Left colon (tissue), 2 donors: ENCODE measurements around the gene ICA1L. TPM values are rescaled to one million over a fixed set of nuclear protein-coding genes. Genes with fewer than 3 reads are reported as not detected.
"Not testable (repeated sequence)": the region's sequence is repeated elsewhere in the genome, so short reads cannot be mapped to it uniquely, and the experiment has no call there.

ENCODE experiments used
- ATAC-seq: fragments of 200-7000 bp; cut with Tn5 transposase; one replicate; pipeline ENCODE4 v1.9.1; 2020; ENCODE audit warnings: mild to moderate bottlenecking, moderate library complexity
- DNase-seq, 2 donors: peaks; one replicate each; pipeline ENCODE4 v3.0.0-alpha.2; 2020
- intact Hi-C, 2 donors: fragments of 100-400 bp; cut with DNase I in 1 of 2; cut with micrococcal nuclease in 1 of 2; formaldehyde crosslinking; loops; one replicate each; pipeline versions ENCODE4 v1.11.2 to v1.14.0; 2022; cut with DNase I, micrococcal nuclease
- total RNA-seq, 2 donors: library from RNA; stranded (reverse); fragmentation: NEBNext Ultra II Directional; extraction: Animal tissue kit (Norgen Biotek cat#: 25700); gene quantifications; one replicate each; pipeline ENCODE4 v1.2.1, GENCODE V29; 2021
- donor health status: DM: no; HTN: no; CAD: no.
- donor health status: DM: yes; HTN: yes; CAD: no.

Gene ICA1L
- total RNA-seq, 2 donors from 2014 or later, result 1.7 to 2.9 TPM

DNA sequence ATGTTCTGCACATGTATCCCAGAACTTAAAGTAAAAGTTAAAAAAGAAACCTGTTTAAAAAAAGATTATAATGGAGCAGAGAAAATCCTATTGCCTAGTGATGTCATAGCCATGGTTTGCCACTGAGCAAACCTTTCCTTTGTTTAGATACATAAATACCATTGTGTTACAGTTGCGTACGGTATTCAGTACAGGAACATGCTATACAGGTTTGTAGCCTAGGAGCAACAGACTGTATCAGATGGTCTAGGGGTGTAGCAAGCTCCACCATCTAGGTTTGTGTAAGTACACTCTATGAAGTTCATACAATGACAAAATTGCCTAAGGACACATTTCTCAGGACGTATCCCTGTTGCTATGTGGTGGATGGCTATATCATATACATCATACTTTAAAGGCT lies 13.0 kb downstream of the ICA1L start:
- intact Hi-C loops, result no loop called here
- DNase-seq (no peak), ATAC-seq (no peak)

- intact Hi-C loops, DNase-seq, ATAC-seq: not testable (repeated sequence)
These were observed 22.2 kb downstream of the ICA1L start for GRCh38 chr2:202849343-202849742.

- ATAC-seq, result no peak
- intact Hi-C loops, result no loop called here
- no peak for DNase-seq
These were observed 22.8 kb downstream of the ICA1L start for GRCh38 chr2:202848813-202849212.

GRCh38 chr2:202847693-202848524 lies 23.7 kb downstream of the ICA1L start:
- ATAC-seq, result no peak
- no peak for DNase-seq
- intact Hi-C loops, result no loop called here

- ATAC-seq (no peak), DNase-seq (no peak)
- intact Hi-C loops, result no loop called here
These were observed 26.9 kb downstream of the ICA1L start for GRCh38 chr2:202844656-202845055.

- ATAC-seq, result no peak
- no peak for DNase-seq
- intact Hi-C loops, result no loop called here
These were observed 28.9 kb downstream of the ICA1L start for GRCh38 chr2:202842690-202843089.

- ATAC-seq (no peak), DNase-seq (no peak)
- intact Hi-C loops, result no loop called here
These were observed 30.3 kb downstream of the ICA1L start for GRCh38 chr2:202841090-202841867.

GRCh38 chr2:202831242-202832220 lies 40.0 kb downstream of the ICA1L start:
- intact Hi-C loops, result no loop called here
- peak in 1 of 2 donors; percentile 48 for DNase-seq
- peak; percentile 83 for ATAC-seq

- intact Hi-C loops, result no loop called here
- ATAC-seq (no peak), DNase-seq (no peak)
These were observed 46.7 kb downstream of the ICA1L start for GRCh38 chr2:202824901-202825300.

DNA sequence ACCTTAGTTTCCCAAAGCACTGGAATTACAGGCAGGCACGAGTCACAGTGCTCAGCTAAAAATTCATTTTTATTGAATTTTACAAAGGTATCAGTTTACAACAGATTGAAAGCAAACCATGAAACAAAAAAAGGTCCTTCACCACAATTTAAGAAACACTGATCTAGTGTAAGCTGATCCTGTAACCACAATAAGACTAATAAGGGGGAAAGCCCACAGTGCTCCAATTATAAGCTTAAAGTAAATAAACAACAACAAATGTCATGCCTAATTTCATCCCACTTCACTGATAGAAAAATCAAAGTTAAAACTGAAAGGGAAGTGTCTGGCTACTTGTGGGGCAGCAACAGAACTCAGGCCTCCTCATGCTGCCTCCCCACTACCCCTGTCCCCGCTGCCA lies 49.2 kb downstream of the ICA1L start:
- intact Hi-C loops, result no loop called here
- DNase-seq, result no peak
- ATAC-seq, result no peak

GRCh38 chr2:202821206-202822160 lies 50.1 kb downstream of the ICA1L start:
- DNase-seq (no peak), ATAC-seq (no peak)
- intact Hi-C loops, result no loop called here

DNA sequence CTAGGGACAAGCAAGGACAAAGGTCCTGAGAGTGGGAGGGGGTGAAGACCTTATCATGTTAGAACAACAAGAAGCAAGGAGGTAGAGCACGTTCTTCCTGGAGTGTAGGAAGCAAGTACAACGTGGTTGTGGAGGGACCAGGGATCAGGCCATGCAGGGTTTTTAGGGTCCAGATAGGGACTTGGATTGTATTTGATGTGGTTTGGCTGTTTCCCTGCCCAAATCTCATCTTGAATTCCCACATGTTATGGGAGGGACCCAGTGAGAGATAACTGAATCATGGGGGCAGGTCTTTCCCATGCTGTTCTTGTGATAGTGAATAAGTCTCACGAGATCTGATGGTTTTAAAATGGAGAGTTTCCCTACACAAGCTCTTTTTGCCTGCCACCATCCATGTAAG lies 53.2 kb downstream of the ICA1L start:
- DNase-seq, result no peak
- intact Hi-C loops, result no loop called here
- ATAC-seq, result no peak

DNA sequence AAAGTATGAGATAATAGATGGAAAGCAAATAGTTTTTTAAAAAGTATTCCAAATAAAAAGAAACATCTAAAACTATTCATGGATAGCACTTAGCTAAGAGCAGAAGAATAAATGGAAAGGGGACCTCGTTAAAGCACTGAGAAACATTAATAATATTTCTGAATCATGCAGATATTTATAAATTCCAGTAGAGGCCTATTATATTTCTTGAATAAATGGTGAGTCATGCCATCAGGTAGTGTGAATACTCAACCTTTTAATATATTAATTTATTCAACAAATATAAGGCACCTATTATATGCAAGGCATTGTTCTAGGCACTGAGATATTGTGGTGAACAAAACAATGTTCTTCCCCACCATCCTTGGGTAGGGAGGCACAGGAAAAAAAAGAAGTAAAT lies 53.8 kb downstream of the ICA1L start:
- DNase-seq, result no peak
- no peak for ATAC-seq
- intact Hi-C loops, result no loop called here

DNA sequence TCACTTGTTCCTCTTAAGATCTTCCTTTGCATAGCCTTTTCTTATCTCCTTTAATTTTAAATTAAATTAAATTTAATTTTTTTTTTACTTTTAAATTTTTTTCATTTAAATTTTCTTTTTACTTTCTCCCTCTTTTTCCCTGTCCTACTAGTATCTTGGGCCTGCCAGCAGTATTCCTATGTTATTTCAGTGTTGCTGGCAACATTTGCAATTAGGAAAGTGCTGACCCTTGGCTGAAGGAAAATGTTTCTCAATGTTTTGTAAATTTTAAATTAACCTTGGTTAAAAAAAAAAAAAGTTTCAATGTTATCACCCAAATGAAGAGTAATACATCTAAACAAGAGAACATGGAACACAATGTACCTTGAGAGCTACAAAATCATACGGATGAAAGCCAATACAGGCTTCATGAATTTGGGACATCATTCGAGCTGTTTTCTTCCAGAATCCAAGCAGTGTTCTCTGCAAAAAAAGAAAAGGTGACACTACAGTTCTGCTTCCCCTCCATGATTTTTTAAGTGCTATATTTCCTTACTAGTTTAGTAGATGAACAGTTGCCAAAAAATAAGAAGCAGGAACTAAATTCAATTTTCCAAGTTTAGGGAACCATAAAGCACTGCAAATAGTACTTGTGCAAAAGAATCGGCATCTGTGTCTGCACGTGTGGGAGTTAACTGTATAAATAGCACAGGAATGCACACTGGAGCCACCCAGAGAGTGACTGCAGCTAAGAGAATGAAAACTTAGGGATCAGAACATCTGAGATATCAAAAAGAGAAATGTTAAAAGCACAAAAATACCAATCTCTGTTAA lies 55.8 kb downstream of the ICA1L start:
- no peak for DNase-seq
- intact Hi-C loops, result no loop called here
- peak; percentile 46 for ATAC-seq

- no peak for ATAC-seq
- intact Hi-C loops, result no loop called here
- DNase-seq, result no peak
These were observed 57.3 kb downstream of the ICA1L start for GRCh38 chr2:202814226-202814625.

DNA sequence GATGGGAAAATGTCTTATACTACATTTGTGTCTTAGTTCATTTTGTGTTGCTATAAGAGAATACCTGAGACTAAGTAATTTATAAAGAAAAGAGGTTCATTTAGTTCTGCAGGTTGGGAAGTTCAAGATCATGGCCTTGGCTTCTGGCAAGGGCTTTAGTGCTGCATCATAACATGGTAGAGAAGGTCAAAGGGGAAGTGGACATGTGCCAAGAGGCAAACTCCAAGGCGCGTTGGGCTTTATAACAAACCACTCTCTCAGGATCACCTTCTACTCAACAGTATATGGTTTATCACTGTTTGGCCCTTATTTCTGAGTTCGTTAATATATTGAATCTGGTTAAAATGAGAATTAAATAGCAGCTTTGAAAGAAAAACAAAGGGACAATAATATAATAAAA lies 58.2 kb downstream of the ICA1L start:
- ATAC-seq (peak; percentile 44), DNase-seq (no peak)
- intact Hi-C loops, result no loop called here

DNA sequence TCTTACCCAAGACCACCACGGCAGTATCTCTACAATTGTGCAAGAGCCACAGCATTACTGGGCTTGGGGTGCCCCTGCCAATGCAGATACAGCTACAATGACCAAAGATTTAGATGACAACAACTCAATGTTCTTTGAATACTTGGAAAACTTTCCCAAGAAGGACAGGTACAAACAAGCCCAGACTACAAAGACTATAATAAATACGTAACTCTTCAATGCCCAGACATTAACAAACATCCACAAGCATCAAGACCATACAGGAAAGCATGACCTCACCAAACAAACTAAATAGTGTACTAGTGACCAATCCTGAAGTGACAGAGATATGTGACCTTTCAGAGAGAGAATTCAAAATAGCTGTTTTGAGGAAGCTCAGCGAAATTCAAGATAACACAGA lies 62.8 kb downstream of the ICA1L start:
- intact Hi-C loops, result no loop called here
- DNase-seq, result no peak
- no peak for ATAC-seq
